ENCODE data around the gene SHOC1. TPM values are rescaled to one million over a fixed set of nuclear protein-coding genes. Genes with fewer than 3 reads are reported as not detected.
A peak's percentile ranks its signal among the peaks of the same experiment; 100 is the strongest.
"Not testable (repeated sequence)": the region's sequence is repeated elsewhere in the genome, so short reads cannot be mapped to it uniquely, and the experiment has no call there.

Gene SHOC1
- total RNA-seq, 1 experiment from 2014 or later, result not detected

DNA sequence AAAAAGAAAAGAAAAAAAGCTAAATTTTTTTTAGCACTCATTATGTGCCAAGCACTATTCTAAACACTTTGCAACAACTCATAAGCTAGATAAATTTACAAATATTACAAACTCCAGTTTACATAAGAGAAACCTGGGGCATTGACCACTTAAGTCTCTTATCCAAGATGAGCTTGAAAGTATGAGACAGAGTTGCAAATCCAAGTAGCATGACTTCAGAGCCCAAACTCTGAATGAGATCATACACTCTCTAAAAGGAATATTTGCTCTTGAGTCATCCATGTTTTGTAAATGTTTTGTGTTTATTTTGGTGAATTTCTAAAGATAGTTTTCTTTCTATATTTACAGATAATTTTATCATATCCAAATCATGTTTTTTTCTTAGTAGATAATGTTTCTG, 4.0 kb upstream of the SHOC1 start:
- no peak for DNase-seq (ENCODE audit: low read depth in 1 of 2, low spot score in 2 of 2)
- Histone ChIP-seq H3K9me3 (replicated peaks) (no peaks in the 10 kb centered on the region), H3K36me3 (no peaks in the 10 kb centered on the region), H3K27me3 (replicated peaks) (no peaks in the 10 kb centered on the region), H3K4me3 (no peak overlapping the region), H3K27ac (no peak overlapping the region), H3K4me1 (replicated peaks) (no peaks in the 10 kb centered on the region)

DNA sequence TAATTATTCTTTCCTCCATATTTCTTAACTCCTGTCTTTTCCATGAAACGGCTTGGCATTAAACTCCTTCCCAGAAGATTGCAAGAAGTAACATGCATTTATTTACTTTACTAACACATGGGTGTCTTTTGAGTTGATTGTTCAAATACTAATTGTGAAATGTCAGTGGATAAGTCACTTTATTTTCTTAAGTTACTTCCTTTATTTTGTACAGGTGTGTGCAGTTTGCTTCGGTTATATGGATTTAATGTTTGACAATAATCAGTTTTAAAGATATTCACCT, 761 bp upstream of the SHOC1 start:
- H3K4me3 ChIP-seq, result no peak overlapping the region
- DNase-seq (ENCODE audit: low read depth in 1 of 2, low spot score in 2 of 2), result no peak
- H3K36me3 ChIP-seq, result no peaks in the 10 kb centered on the region
- H3K27me3 ChIP-seq (replicated peaks), result no peaks in the 10 kb centered on the region
- H3K27ac ChIP-seq, result no peak overlapping the region
- H3K4me1 ChIP-seq (replicated peaks), result no peaks in the 10 kb centered on the region
- H3K9me3 ChIP-seq (replicated peaks), result no peaks in the 10 kb centered on the region

DNA sequence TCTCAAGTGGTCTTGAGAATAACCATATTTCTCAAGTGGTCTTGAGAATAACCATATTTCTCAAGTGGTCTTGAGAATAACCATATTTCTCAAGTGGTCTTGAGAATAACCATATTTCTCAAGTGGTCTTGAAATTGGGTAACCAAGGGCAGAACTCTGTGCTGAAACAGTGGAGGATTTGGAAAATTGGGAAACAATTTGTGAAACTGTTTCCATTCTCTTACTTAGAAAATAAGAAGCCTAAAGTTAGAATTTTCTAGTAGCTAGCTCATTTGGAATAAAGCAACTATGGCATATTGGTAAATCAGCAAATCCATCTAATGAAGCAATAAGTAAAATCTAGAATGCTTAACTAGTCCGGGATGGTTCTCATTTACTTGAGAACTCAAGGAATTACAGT, 2.9 kb downstream of the SHOC1 start:
- not testable (repeated sequence) for H3K9me3 ChIP-seq (replicated peaks); H3K4me1 ChIP-seq (replicated peaks); H3K27ac ChIP-seq; DNase-seq (ENCODE audit: low read depth in 1 of 2, low spot score in 2 of 2); H3K4me3 ChIP-seq; H3K27me3 ChIP-seq (replicated peaks); H3K36me3 ChIP-seq

DNA sequence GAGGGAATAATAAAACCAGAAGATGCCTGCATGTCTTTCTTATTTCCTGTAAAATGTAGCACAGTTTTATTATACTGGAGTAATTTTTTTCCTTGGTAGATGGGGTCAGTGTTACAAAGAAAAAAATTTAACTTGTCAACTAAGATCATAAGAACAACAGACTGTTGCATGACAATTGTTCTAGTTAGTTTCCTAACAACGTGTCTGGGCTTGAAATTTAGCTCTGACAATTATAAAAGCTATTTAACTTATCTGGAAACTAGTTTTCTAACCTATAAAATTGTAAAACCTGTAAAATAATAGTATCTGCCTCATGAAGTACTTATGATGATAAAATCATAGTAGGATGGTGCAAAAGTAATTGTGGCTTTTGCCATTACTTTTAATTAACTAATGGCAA, 4.9 kb downstream of the SHOC1 start:
- H3K4me3 ChIP-seq, result no peak overlapping the region
- H3K27ac ChIP-seq, result no peak overlapping the region
- no peaks in the 10 kb centered on the region for H3K4me1 ChIP-seq (replicated peaks)
- no peaks in the 10 kb centered on the region for H3K36me3 ChIP-seq
- DNase-seq (ENCODE audit: low read depth in 1 of 2, low spot score in 2 of 2), result no peak
- H3K9me3 ChIP-seq (replicated peaks), result 0 out of 2 replicates have a peak, but pooled peaks cover 3% of the 10 kb centered on the region
- no peaks in the 10 kb centered on the region for H3K27me3 ChIP-seq (replicated peaks)

DNA sequence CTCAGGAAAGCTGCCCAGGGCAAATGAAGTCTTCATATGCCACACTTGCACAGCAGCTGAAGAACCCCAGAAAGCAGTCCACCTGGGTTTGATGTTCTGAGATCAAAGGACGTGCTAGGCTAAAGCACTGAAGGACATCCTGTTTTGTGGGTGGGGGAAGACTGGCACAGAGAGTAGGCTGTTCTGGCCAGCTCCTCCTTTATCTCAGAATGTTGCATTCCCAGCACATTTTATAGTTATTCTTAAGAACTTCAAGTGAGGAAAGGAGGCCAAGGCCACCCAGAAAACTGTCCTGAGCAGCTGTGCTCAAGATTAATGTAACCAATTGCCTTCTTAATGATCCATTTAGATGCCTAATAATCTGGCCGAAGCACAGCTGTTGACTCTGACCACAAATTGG, 10.9 kb downstream of the SHOC1 start:
- H3K9me3 ChIP-seq (replicated peaks), result 0 out of 2 replicates have a peak, but pooled peaks cover 3% of the 10 kb centered on the region
- DNase-seq (ENCODE audit: low read depth in 1 of 2, low spot score in 2 of 2), result no peak

DNA sequence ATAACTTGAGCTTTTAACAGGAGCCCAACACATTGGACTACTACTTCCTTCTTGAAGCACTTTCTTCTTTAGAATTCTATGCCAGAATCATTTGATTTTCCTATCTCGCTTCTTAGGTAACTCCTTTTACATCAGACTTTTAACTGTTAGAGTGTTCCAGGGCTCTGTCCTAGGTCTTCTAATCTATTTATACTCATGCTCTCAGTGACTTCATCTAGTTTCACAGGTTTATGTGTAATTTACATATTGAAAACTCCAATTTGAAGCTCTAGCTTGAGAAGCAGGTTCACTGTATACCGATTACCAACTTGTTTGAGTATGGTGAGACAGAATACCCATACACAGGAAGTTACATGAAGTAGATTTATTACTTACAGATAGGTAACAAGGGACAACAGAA, 11.3 kb downstream of the SHOC1 start:
- no peak overlapping the region for H3K27ac ChIP-seq
- 0 out of 2 replicates have a peak, but pooled peaks cover 3% of the 10 kb centered on the region for H3K9me3 ChIP-seq (replicated peaks)
- H3K4me1 ChIP-seq (replicated peaks), result no peaks in the 10 kb centered on the region
- H3K27me3 ChIP-seq (replicated peaks), result no peaks in the 10 kb centered on the region
- no peaks in the 10 kb centered on the region for H3K36me3 ChIP-seq
- DNase-seq (ENCODE audit: low read depth in 1 of 2, low spot score in 2 of 2), result no peak
- H3K4me3 ChIP-seq, result no peak overlapping the region

More for the DNA sequence above, 10.9 kb downstream of the SHOC1 start:
- H3K4me3 ChIP-seq, result no peak overlapping the region
- no peaks in the 10 kb centered on the region for H3K4me1 ChIP-seq (replicated peaks)
- no peaks in the 10 kb centered on the region for H3K36me3 ChIP-seq
- H3K27me3 ChIP-seq (replicated peaks), result no peaks in the 10 kb centered on the region
- H3K27ac ChIP-seq, result no peak overlapping the region

DNA sequence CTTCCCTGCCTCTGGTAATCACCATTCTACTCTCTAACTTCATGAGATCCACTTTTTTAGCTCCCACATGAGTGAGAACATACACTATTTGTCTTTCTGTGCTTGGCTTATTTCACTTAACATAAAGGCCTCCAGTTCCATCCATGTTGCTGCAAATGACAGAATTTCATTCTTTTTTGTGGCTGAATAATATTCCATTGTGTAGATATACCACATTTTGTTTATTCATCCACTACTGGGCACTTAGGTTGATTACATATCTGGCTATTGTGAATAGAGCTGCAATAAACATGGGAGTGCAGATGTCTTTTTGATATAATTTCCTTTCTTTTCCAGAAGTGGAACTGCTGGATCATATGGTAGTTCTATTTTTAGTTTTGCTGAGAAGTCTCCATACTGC, 28.7 kb downstream of the SHOC1 start:
- no peaks in the 10 kb centered on the region for H3K4me1 ChIP-seq (replicated peaks)
- no peak overlapping the region for H3K4me3 ChIP-seq
- H3K9me3 ChIP-seq (replicated peaks), result 0 out of 2 replicates have a peak, but pooled peaks cover 2% of the 10 kb centered on the region
- no peaks in the 10 kb centered on the region for H3K36me3 ChIP-seq
- no peaks in the 10 kb centered on the region for H3K27me3 ChIP-seq (replicated peaks)
- no peak overlapping the region for H3K27ac ChIP-seq
- DNase-seq (ENCODE audit: low read depth in 1 of 2, low spot score in 2 of 2), result no peak

DNA sequence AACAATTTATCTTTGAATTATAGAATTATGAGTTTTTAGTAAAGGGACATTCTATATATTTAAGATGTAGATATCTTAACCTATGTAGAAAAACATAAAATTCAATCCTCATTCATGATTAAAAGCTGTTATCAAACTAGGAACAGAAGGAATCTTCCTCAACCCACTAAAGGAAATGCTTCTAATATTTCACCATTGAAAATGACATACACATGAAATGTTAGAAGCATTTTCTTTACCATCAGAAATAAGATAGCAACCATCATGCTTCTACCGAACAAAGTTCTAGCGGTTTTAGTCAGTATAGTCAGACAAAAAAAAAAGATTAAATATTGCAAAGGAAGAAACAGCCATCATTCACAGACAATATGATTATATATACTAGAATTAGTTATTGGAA, 32.2 kb downstream of the SHOC1 start:
- Histone ChIP-seq H3K9me3 (replicated peaks) (0 out of 2 replicates have a peak, but pooled peaks cover 2% of the 10 kb centered on the region), H3K4me3 (no peak overlapping the region), H3K27ac (no peak overlapping the region), H3K27me3 (replicated peaks) (no peaks in the 10 kb centered on the region), H3K4me1 (replicated peaks) (peaks cover 5% of the 10 kb centered on the region), H3K36me3 (no peaks in the 10 kb centered on the region)
- DNase-seq (ENCODE audit: low read depth in 1 of 2, low spot score in 2 of 2), result no peak

DNA sequence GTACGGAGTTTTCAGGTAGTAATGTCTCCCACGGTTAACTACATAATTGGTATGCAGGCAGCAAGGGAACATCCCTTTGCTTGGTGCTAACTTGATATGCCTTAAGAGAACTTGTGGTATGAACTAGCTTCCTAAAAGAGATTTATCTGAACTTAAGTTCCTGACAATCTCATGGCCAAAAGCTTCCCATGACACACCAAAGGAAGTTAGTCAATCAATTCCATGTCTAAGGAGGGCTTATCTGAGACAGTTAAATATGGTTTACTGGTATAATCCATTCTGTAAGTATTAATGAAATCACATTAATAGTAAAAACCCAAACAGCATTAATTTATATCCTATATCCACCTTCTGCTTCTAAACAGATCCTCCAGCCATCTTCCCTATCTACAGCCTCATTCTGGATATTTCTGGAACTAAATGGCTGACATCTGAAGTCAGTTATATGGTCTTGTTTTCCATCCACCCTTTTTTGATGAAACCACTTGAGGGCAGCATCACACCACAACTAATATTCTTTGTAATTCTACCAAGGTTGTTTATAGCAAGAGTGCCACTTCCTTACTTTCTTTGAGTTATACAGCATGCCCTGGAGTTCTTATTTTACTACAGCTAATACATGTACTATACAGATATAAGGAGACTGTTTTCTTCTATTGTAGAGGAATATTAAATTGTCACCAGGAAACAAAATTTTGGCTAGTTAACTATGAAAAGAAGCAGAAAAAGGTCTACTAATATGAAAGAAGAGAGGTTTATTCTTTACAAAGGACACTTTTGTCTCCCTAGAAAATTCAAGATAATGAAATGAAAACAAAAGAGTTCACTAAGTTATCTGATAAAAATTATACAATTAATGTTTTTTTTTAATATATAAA, 34.7 kb downstream of the SHOC1 start:
- Histone ChIP-seq H3K27me3 (replicated peaks) (no peaks in the 10 kb centered on the region), H3K36me3 (no peaks in the 10 kb centered on the region), H3K9me3 (replicated peaks) (no peaks in the 10 kb centered on the region), H3K4me3 (no peak overlapping the region), H3K4me1 (replicated peaks) (peaks cover 5% of the 10 kb centered on the region), H3K27ac (peak overlapping the region; percentile 38; the same call in 1 of the 2 replicates)
- peak; percentile 46 to 73 for DNase-seq (ENCODE audit: low read depth in 1 of 2, low spot score in 2 of 2)

DNA sequence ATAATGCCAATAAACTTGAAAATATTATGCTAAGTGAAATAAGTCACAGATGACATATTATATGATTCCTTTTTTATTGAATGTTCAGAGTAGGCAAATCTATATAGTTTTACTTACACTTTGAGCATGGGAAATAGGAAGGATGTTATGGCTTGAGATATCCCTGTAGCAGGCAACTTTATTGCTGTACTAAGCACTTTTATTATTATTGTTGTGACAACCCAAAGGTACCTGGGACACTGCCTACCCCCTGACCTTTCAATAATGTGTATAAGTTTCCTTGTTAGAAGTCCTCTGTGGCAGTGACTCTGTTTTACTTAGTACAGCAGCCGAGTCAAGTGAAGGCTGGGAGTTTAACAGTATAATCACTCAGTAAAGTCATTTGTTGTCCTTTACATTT, 39.9 kb downstream of the SHOC1 start:
- Histone ChIP-seq H3K27ac (no peak overlapping the region), H3K4me3 (no peak overlapping the region), H3K9me3 (replicated peaks) (peaks cover 4% of the 10 kb centered on the region; the same call in 1 of the 2 replicates), H3K27me3 (replicated peaks) (no peaks in the 10 kb centered on the region), H3K4me1 (replicated peaks) (peaks cover under 1% of the 10 kb centered on the region; the same call in 1 of the 2 replicates), H3K36me3 (no peaks in the 10 kb centered on the region)
- DNase-seq (ENCODE audit: low read depth in 1 of 2, low spot score in 2 of 2), result no peak

DNA sequence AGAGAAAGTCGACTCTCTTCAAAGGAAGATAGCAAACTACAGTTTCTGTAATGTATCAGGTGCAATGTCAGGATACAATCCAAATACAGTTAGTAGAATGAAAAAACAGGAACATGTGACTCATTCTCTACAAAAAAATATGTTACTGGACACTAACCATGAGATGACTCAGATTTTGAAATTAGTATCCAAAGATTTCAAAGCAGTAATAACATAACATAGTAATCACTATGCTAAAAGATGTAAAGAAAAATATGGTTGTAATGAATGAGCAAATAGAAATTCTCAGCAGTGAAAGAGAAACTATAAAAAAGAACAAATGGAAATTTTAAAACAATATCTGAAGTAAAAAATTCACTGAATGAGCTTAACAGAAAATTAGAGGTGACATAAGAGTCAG, 42.3 kb downstream of the SHOC1 start:
- no peaks in the 10 kb centered on the region for H3K27me3 ChIP-seq (replicated peaks)
- H3K27ac ChIP-seq, result no peak overlapping the region
- H3K4me3 ChIP-seq, result no peak overlapping the region
- H3K4me1 ChIP-seq (replicated peaks), result no peaks in the 10 kb centered on the region
- H3K36me3 ChIP-seq, result no peaks in the 10 kb centered on the region
- no peak for DNase-seq (ENCODE audit: low read depth in 1 of 2, low spot score in 2 of 2)
- peaks cover 4% of the 10 kb centered on the region; the same call in 1 of the 2 replicates for H3K9me3 ChIP-seq (replicated peaks)

Other genes starting within 250 kb of the SHOC1 start
- 86.8 and 152 TPM in 2 replicates for gene PTGR1, start 195.3 kb downstream of the SHOC1 start, total RNA-seq (2014; rRNA removed; shearing (Covaris generic))
- 7.3 and 11.1 TPM in 2 replicates for gene DNAJC25, start 163.6 kb downstream of the SHOC1 start, total RNA-seq (2014; rRNA removed; shearing (Covaris generic))
- 117 and 131 TPM in 2 replicates for gene GNG10, start 133.3 kb downstream of the SHOC1 start, total RNA-seq (2014; rRNA removed; shearing (Covaris generic))
- gene UGCG, start 101.9 kb upstream of the SHOC1 start, total RNA-seq (2014; rRNA removed; shearing (Covaris generic)), result 54.7 and 58.1 TPM in 2 replicates